Mucosa of stomach (tissue), 1 donor: Measurements from ENCODE around the gene HCCS.

Experiments used
- H3K27me3 ChIP-seq: one replicate; pipeline ENCODE4 v1.7.0; 2013; ENCODE audit warnings: mild to moderate bottlenecking, low read length; ENCODE audit not compliant: control insufficient read depth, insufficient read depth
- H3K36me3 ChIP-seq: one replicate; pipeline ENCODE4 v1.7.0; 2013; ENCODE audit warnings: low read length; ENCODE audit not compliant: control insufficient read depth, insufficient read depth
- H3K4me1 ChIP-seq: one replicate; pipeline ENCODE4 v1.7.0; 2013; ENCODE audit warnings: mild to moderate bottlenecking, low read length; ENCODE audit not compliant: control insufficient read depth, insufficient read depth
- H3K4me3 ChIP-seq: one replicate; pipeline ENCODE4 v1.7.0; 2013; ENCODE audit warnings: low read length
- H3K9ac ChIP-seq: one replicate; pipeline ENCODE4 v1.7.0; 2013; ENCODE audit warnings: mild to moderate bottlenecking, low read length, moderate library complexity
- H3K9me3 ChIP-seq: one replicate; pipeline ENCODE4 v1.7.0; 2013; ENCODE audit warnings: mild to moderate bottlenecking, low read length, moderate library complexity; ENCODE audit not compliant: control insufficient read depth
- donor health status: Pancreatic carcinoma.

HCCS gene

GRCh38 chrX:11111037-11111851, at the start of gene HCCS:
HCCS (plus strand) TSS chrX:11111332; CDS start chrX:11112061, 729 bp downstream.
- Histone ChIP-seq H3K9me3 (no peaks in the 10 kb centered on the region), H3K9ac (peak within 1 kb of the TSS; percentile 93), H3K27me3 (no peaks in the 10 kb centered on the region), H3K4me1 (peaks cover 11% of the 10 kb centered on the region), H3K4me3 (peak within 1 kb of the TSS; percentile 56), H3K36me3 (no peaks in the 10 kb centered on the region)

GRCh38 chrX:11064276-11064675, 46.9 kb upstream of the HCCS start:
- no peaks in the 10 kb centered on the region for H3K36me3 ChIP-seq
- no peak overlapping the region for H3K4me3 ChIP-seq
- no peak overlapping the region for H3K9ac ChIP-seq
- H3K4me1 ChIP-seq: no peaks in the 10 kb centered on the region
- no peaks in the 10 kb centered on the region for H3K9me3 ChIP-seq
- no peaks in the 10 kb centered on the region for H3K27me3 ChIP-seq

- Histone ChIP-seq H3K4me3 (no peak overlapping the region), H3K36me3 (no peaks in the 10 kb centered on the region), H3K9ac (no peak overlapping the region), H3K9me3 (no peaks in the 10 kb centered on the region), H3K27me3 (no peaks in the 10 kb centered on the region), H3K4me1 (no peaks in the 10 kb centered on the region)
Measured at GRCh38 chrX:11064851-11065600, 46.1 kb upstream of the HCCS start.

GRCh38 chrX:11066812-11067211, 44.3 kb upstream of the HCCS start:
- Histone ChIP-seq H3K36me3 (no peaks in the 10 kb centered on the region), H3K4me1 (no peaks in the 10 kb centered on the region), H3K4me3 (no peak overlapping the region), H3K9me3 (no peaks in the 10 kb centered on the region), H3K27me3 (no peaks in the 10 kb centered on the region), H3K9ac (no peak overlapping the region)

GRCh38 chrX:11073381-11073780, 37.8 kb upstream of the HCCS start:
- Histone ChIP-seq H3K4me3 (no peak overlapping the region), H3K4me1 (no peaks in the 10 kb centered on the region), H3K27me3 (no peaks in the 10 kb centered on the region), H3K36me3 (no peaks in the 10 kb centered on the region), H3K9me3 (no peaks in the 10 kb centered on the region), H3K9ac (no peak overlapping the region)

GRCh38 chrX:11080741-11081305, 30.3 kb upstream of the HCCS start:
- no peaks in the 10 kb centered on the region for H3K27me3 ChIP-seq
- H3K36me3 ChIP-seq: no peaks in the 10 kb centered on the region
- no peak overlapping the region for H3K9ac ChIP-seq
- H3K9me3 ChIP-seq: no peaks in the 10 kb centered on the region
- no peaks in the 10 kb centered on the region for H3K4me1 ChIP-seq
- H3K4me3 ChIP-seq: no peak overlapping the region

GRCh38 chrX:11081511-11081910, 29.6 kb upstream of the HCCS start:
- no peak overlapping the region for H3K4me3 ChIP-seq
- no peaks in the 10 kb centered on the region for H3K4me1 ChIP-seq
- H3K9me3 ChIP-seq: no peaks in the 10 kb centered on the region
- H3K27me3 ChIP-seq: no peaks in the 10 kb centered on the region
- no peaks in the 10 kb centered on the region for H3K36me3 ChIP-seq
- H3K9ac ChIP-seq: no peak overlapping the region

- H3K9ac ChIP-seq: no peak overlapping the region
- H3K4me3 ChIP-seq: no peak overlapping the region
- H3K9me3 ChIP-seq: no peaks in the 10 kb centered on the region
- H3K4me1 ChIP-seq: no peaks in the 10 kb centered on the region
- no peaks in the 10 kb centered on the region for H3K36me3 ChIP-seq
- no peaks in the 10 kb centered on the region for H3K27me3 ChIP-seq
Measured at GRCh38 chrX:11085305-11085704, 25.8 kb upstream of the HCCS start.

- Histone ChIP-seq H3K4me3 (no peak overlapping the region), H3K4me1 (no peaks in the 10 kb centered on the region), H3K9ac (no peak overlapping the region), H3K36me3 (no peaks in the 10 kb centered on the region), H3K27me3 (no peaks in the 10 kb centered on the region), H3K9me3 (no peaks in the 10 kb centered on the region)
Measured at GRCh38 chrX:11089802-11090201, 21.3 kb upstream of the HCCS start.

- Histone ChIP-seq H3K4me1 (peaks cover 8% of the 10 kb centered on the region), H3K9ac (no peak overlapping the region), H3K36me3 (no peaks in the 10 kb centered on the region), H3K9me3 (no peaks in the 10 kb centered on the region), H3K4me3 (no peak overlapping the region), H3K27me3 (no peaks in the 10 kb centered on the region)
Measured at GRCh38 chrX:11097933-11098332, 13.2 kb upstream of the HCCS start.

- Histone ChIP-seq H3K9me3 (no peaks in the 10 kb centered on the region), H3K9ac (no peak overlapping the region), H3K4me3 (no peak overlapping the region), H3K27me3 (no peaks in the 10 kb centered on the region), H3K4me1 (peaks cover 8% of the 10 kb centered on the region), H3K36me3 (no peaks in the 10 kb centered on the region)
Measured at GRCh38 chrX:11099465-11099864, 11.7 kb upstream of the HCCS start.
